ENCODE data around the gene RAP1GDS1. TPM values are rescaled to one million over a fixed set of nuclear protein-coding genes. Genes with fewer than 3 reads are reported as not detected.

RAP1GDS1 gene
- total and polyA plus RNA-seq, 12 donors = 5.9 to 38.1 (median 22.8) TPM

- Histone ChIP-seq H3K4me1 (replicated peaks in 1 of 2) (no peaks in the 10 kb centered on the region), H3K27ac (no peak overlapping the region), H3K36me3 (replicated peaks in 1 of 2) (no peaks in the 10 kb centered on the region), H3K4me3 (no peak overlapping the region), H3K9me3 (replicated peaks in 1 of 3) (peaks cover 0 to 9% (median 0%) of the 10 kb centered on the region in 3 donors), H3K27me3 (no peaks in the 10 kb centered on the region)
- intact Hi-C loops (cut with DNase I) = no loop called here
- TF ChIP-seq CTCF (IDR thresholded peaks at IDR 0.05) = no peak
- TF ChIP-seq POLR2A (IDR thresholded peaks at IDR 0.05) = no peak
- no peak for DNase-seq
- 89 to 92% (median 90%) methylated on average over 5 of the region's 5 CpGs for WGBS, 4 donors
These were observed 73.3 kb downstream of the RAP1GDS1 start for GRCh38 chr4:98334461-98334860.

GRCh38 chr4:98338761-98339438 is 77.7 kb downstream of the RAP1GDS1 start:
- no peak for TF ChIP-seq CTCF (IDR thresholded peaks at IDR 0.05)
- TF ChIP-seq POLR2A (IDR thresholded peaks at IDR 0.05) = no peak
- Histone ChIP-seq H3K27ac (no peak overlapping the region), H3K4me1 (replicated peaks in 1 of 2) (no peaks in the 10 kb centered on the region), H3K4me3 (no peak overlapping the region), H3K27me3 (no peaks in the 10 kb centered on the region), H3K36me3 (replicated peaks in 1 of 2) (no peaks in the 10 kb centered on the region), H3K9me3 (replicated peaks in 1 of 3) (no peaks in the 10 kb centered on the region)
- WGBS, 4 donors = 77 to 85% (median 81%) methylated on average over 2 of the region's 2 CpGs
- intact Hi-C loops (cut with DNase I) = no loop called here
- DNase-seq = no peak

GRCh38 chr4:98341309-98341708 is 80.1 kb downstream of the RAP1GDS1 start:
- intact Hi-C loops (cut with DNase I) = no loop called here
- Histone ChIP-seq H3K27ac (no peak overlapping the region), H3K4me3 (no peak overlapping the region), H3K4me1 (replicated peaks in 1 of 2) (no peaks in the 10 kb centered on the region), H3K9me3 (replicated peaks in 1 of 3) (no peaks in the 10 kb centered on the region), H3K36me3 (replicated peaks in 1 of 2) (no peaks in the 10 kb centered on the region), H3K27me3 (no peaks in the 10 kb centered on the region)
- no peak for DNase-seq
- no peak for TF ChIP-seq POLR2A (IDR thresholded peaks at IDR 0.05)
- TF ChIP-seq CTCF (IDR thresholded peaks at IDR 0.05) = no peak
- WGBS, 4 donors = 51 to 63% (median 57%) methylated on average over 2 of the region's 2 CpGs

GRCh38 chr4:98343626-98344025 is 82.4 kb downstream of the RAP1GDS1 start:
- no peak for DNase-seq
- Histone ChIP-seq H3K27ac (no peak overlapping the region), H3K9me3 (replicated peaks in 1 of 3) (no peaks in the 10 kb centered on the region), H3K36me3 (replicated peaks in 1 of 2) (no peaks in the 10 kb centered on the region), H3K4me3 (no peak overlapping the region), H3K27me3 (no peaks in the 10 kb centered on the region), H3K4me1 (replicated peaks in 1 of 2) (no peaks in the 10 kb centered on the region)
- intact Hi-C loops (cut with DNase I) = no loop called here
- TF ChIP-seq CTCF (IDR thresholded peaks at IDR 0.05) = no peak
- TF ChIP-seq POLR2A (IDR thresholded peaks at IDR 0.05) = no peak
- whole genome bisulfite sequencing, 4 donors = 92 to 95% (median 93%) methylated on average over 4 of the region's 4 CpGs

Data from adrenal gland (tissue), 12 donors.